Small intestine (tissue), 7 donors: ENCODE data around the gene RIPK4. TPM values are rescaled to one million over a fixed set of nuclear protein-coding genes. Genes with fewer than 3 reads are reported as not detected.
"Not testable (repeated sequence)": the region's sequence is repeated elsewhere in the genome, so short reads cannot be mapped to it uniquely, and the experiment has no call there.

Experiments
- DNase-seq, 2 donors: peaks; one replicate each; pipeline versions ENCODE4 v3.0.0 to v3.0.0-alpha.2; 2013
- FAIRE-seq: peaks from 2 replicates; lab custom pipeline; 2012; peaks lifted over from hg19 to GRCh38; lab: Jason Lieb, UNC
- H3K27ac ChIP-seq, 3 donors: one replicate each; pipeline ENCODE4 v1.5.1; 2013; ENCODE audit warnings: low read length in 2 of 3, mild to moderate bottlenecking in 2 of 3, control low read depth in 1 of 3, inconsistent platforms in 1 of 3, low read depth in 1 of 3, moderate library complexity in 1 of 3
- H3K27me3 ChIP-seq, 3 donors: one replicate each; pipeline ENCODE4 v1.6.1; 2013; ENCODE audit warnings: low read length in 3 of 3, inconsistent platforms in 1 of 3; ENCODE audit not compliant: control insufficient read depth in 3 of 3, insufficient read depth in 3 of 3
- H3K36me3 ChIP-seq, 3 donors: one replicate each; pipeline ENCODE4 v1.6.1; 2013; ENCODE audit warnings: low read length in 3 of 3, inconsistent platforms in 1 of 3, low read depth in 1 of 3, mild to moderate bottlenecking in 1 of 3, moderate library complexity in 1 of 3; ENCODE audit not compliant: control insufficient read depth in 3 of 3, insufficient read depth in 2 of 3
- H3K4me1 ChIP-seq, 3 donors: one replicate each; pipeline ENCODE4 v1.6.1; 2013; ENCODE audit warnings: low read length in 2 of 3, inconsistent platforms in 1 of 3, low read depth in 1 of 3, mild to moderate bottlenecking in 1 of 3, moderate library complexity in 1 of 3; ENCODE audit not compliant: control insufficient read depth in 3 of 3, insufficient read depth in 2 of 3
- H3K4me3 ChIP-seq, 3 donors: one replicate each; pipeline ENCODE4 v1.5.1; 2013; ENCODE audit warnings: low read length in 3 of 3, control low read depth in 1 of 3, inconsistent platforms in 1 of 3, low read depth in 1 of 3, mild to moderate bottlenecking in 1 of 3, moderate library complexity in 1 of 3
- H3K9me3 ChIP-seq, 2 donors: one replicate each; pipeline ENCODE4 v1.6.1; 2013; ENCODE audit warnings: low read depth in 1 of 2, low read length in 1 of 2; ENCODE audit not compliant: control insufficient read depth in 2 of 2, insufficient read depth in 1 of 2
- WGBS, 3 donors: extraction: QIAGEN DNeasy Blood & Tissue Kit; methylation state at CpG; one replicate each; pipeline ENCODE4 v1.1.7; 2013; 5-methylcytosine and 5-hydroxymethylcytosine counted together
- polyA plus RNA-seq, 4 donors: library from polyadenylated mRNA; stranded (reverse) in 3 of 4; unstranded in 1 of 4; fragments of 200-250 nt in 3 of 4; fragments of 120-200 nt in 1 of 4; gene quantifications; one replicate each; pipeline versions ENCODE4 v1.2.1 to v1.2.3, GENCODE V29; 2013
- donor health status: healthy with polysubstance abuse.
- donor health status: control.
- donor health status: control.
- donor health status: Bipolar disorder and iron deficiency.
- donor health status: healthy.

The RIPK4 gene
- polyA plus RNA-seq, 4 donors: 9.7 to 28.4 (median 20.5) TPM

DNA sequence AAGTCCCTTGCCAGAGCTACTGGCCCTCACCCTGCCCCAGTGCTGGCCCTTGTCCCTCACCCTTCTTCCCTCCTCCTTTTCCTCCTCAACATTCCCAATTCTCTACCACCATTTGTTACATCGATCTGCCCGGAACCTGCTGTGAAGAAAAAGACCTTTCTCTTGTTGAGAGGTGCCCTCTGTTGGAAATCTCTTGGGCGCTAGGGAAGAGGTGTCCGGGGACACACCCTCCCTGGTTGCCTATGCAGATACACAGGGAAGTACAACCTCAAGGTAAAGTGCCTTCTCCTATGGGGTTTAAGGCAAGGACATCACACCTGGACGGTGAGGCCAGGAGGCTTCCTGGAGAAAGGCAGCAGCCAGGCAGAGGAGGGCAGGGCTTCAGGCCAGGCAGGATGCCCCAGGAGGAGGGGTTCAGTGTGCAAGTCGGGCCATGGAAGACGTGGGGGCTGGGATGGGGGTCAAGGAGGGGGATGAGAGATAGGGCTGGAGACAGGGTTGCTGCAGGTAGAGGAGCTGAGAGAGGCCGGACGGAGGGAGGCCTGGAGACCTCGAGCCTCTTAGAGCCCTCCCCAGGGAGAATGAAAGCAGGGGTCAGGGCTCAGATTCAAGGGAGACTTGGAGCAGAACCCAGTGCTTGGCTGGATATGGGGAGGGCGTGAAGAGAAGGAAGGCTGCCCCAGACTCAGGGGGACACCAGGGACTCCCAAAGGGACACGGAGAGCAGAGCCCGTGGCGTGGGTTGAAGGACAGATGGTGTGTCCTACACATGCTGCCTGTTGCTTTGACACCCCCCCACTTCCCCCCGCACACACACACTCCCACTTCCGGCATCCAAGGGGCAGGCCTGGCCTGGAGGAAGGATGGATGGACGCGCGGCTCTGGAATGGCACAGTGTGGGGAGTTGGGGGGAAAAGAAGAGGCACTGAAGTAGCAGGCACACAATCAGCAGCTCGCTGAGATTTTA lies 44.5 kb downstream of the RIPK4 start:
- FAIRE-seq (no peak), DNase-seq (peak in 1 of 2 donors; percentile 64)
- peaks cover 0 to 2% (median 0%) of the 10 kb centered on the region in 3 donors for H3K36me3 ChIP-seq
- no peaks in the 10 kb centered on the region for H3K9me3 ChIP-seq
- peaks cover 0 to 26% (median 0%) of the 10 kb centered on the region in 3 donors for H3K4me1 ChIP-seq
- WGBS, 3 donors: 76 to 80% (median 78%) methylated on average over 20 of the region's 20 CpGs
- H3K4me3 ChIP-seq: no peak overlapping the region
- H3K27me3 ChIP-seq: peaks cover 0 to 10% (median 4%) of the 10 kb centered on the region in 3 donors
- no peak overlapping the region for H3K27ac ChIP-seq

DNA sequence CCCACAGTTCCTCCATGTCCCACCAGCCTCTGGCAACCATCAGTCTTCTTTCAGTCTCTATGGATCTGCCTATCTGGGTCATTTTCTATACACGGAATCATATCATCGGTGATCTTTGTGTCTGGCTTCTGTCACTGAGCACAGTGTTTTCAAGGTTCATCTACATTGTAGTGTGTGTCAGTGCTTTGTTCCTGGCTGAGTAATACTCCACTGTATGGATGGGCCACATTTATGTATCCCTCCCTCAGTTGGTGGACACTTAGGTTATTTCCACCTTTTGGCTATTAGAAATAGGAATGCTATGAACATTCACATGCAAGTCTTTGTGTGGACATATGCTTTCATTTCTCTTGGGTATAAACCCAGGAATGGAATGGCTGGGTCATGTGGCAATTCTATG lies 46.6 kb downstream of the RIPK4 start:
- peaks cover 0 to 2% (median 0%) of the 10 kb centered on the region in 3 donors for H3K27me3 ChIP-seq
- peaks cover 0 to 30% (median 5%) of the 10 kb centered on the region in 3 donors for H3K4me1 ChIP-seq
- no peaks in the 10 kb centered on the region for H3K9me3 ChIP-seq
- WGBS, 3 donors: 67 to 100% (median 93%) methylated on average over 2 of the region's 2 CpGs
- DNase-seq: no peak
- H3K4me3 ChIP-seq: no peak overlapping the region
- peaks cover 0 to 2% (median 0%) of the 10 kb centered on the region in 3 donors for H3K36me3 ChIP-seq
- no peak overlapping the region for H3K27ac ChIP-seq
- FAIRE-seq: no peak

DNA sequence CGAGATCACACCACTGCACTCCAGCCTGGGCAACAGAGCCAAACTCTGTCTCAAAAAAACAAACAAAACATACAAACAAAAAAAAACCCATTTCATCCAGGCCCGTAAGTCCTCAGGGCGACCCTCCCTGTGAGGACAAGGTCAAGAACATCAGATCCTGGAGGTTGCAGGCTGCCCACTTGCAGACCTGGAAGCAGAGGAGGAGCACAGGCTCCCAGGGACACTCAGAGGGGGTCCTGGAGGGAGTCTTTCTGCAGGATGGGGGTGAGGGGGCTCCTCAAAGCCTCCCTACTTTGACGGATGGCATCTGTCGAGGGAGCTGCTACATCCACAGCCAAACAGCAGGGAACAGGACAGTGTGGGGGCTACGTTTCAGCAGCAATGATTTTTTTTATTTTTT lies 47.2 kb downstream of the RIPK4 start:
- Histone ChIP-seq H3K4me1 (peaks cover 0 to 36% (median 7%) of the 10 kb centered on the region in 3 donors), H3K9me3 (no peaks in the 10 kb centered on the region), H3K36me3 (peaks cover 0 to 2% (median 0%) of the 10 kb centered on the region in 3 donors), H3K27me3 (peaks cover 0 to 2% (median 0%) of the 10 kb centered on the region in 3 donors), H3K4me3 (no peak overlapping the region), H3K27ac (no peak overlapping the region)
- FAIRE-seq (no peak), DNase-seq (no peak)
- WGBS, 3 donors: 80 to 84% (median 82%) methylated on average over 6 of the region's 6 CpGs

DNA sequence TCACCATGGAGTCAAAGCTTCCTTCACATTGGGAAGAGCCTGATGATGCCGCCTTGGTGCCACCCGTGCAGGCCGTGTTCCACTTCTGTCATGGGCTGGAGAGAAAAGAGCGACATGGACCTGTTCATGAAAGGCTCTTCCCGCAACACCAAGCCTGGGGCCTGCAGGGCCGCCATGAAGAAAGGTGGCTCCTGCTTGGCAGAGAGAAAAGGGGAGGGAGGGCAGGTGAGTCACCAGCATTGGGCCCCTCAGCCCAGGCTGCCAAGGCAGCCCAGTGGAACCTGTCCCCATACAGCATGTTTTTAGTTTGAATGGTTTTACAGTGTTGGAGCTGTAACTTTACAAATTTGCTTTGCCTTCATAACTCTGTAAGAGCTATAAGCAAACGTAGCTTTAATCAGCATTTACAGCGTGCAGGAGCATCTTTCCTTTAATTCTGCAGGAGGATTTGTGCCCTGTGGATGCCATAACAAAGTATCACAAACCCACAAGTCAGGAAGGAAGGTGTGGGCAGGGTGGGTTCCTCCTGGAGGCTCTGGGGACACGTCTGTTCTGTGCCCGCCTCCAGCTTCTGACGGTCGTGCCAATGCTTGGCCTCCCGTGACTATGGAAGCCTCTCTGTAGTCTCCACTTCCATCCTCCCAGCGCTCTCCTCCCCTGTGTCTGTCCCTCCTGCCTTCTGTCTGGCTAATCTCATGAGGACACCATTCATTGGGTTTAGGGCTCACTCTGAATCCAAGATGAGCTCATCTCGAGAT lies 49.1 kb downstream of the RIPK4 start:
- H3K27me3 ChIP-seq: peaks cover 0 to 3% (median 0%) of the 10 kb centered on the region in 3 donors
- no peak overlapping the region for H3K4me3 ChIP-seq
- H3K9me3 ChIP-seq: no peaks in the 10 kb centered on the region
- peaks cover 0 to 2% (median 0%) of the 10 kb centered on the region in 3 donors for H3K36me3 ChIP-seq
- DNase-seq: no peak
- FAIRE-seq: no peak
- WGBS, 3 donors: 71 to 91% (median 77%) methylated on average over 15 of the region's 15 CpGs
- H3K27ac ChIP-seq: no peak overlapping the region
- peaks cover 0 to 54% (median 7%) of the 10 kb centered on the region in 3 donors for H3K4me1 ChIP-seq

DNA sequence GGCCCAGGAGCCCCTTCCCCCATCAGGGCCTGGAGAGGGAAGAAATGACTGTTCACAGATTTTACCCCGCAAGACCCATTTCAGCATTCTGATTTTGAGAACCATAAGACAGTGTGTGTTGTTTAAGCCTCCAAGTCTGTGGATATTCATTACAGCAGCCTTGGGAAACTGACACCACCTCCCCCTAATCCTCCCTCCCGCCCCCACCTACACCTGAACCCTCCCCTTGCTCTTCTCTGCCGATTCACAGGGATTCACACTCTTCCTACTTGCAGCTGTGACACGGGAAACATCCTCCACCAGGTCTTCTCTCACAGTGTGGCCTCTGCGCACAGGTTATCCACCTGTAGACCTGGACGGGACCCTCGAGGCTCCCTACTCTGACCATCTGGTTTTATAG lies 50.1 kb downstream of the RIPK4 start:
- Histone ChIP-seq H3K27ac (peak overlapping the region in 2 of 3 donors; percentile 62 to 90), H3K4me3 (no peak overlapping the region), H3K9me3 (no peaks in the 10 kb centered on the region), H3K4me1 (peaks cover 0 to 63% (median 11%) of the 10 kb centered on the region in 3 donors), H3K36me3 (peaks cover 0 to 2% (median 0%) of the 10 kb centered on the region in 3 donors), H3K27me3 (peaks cover 0 to 4% (median 0%) of the 10 kb centered on the region in 3 donors)
- FAIRE-seq (no peak), DNase-seq (no peak)
- 71 to 77% (median 76%) methylated on average over 7 of the region's 7 CpGs for WGBS, 3 donors

DNA sequence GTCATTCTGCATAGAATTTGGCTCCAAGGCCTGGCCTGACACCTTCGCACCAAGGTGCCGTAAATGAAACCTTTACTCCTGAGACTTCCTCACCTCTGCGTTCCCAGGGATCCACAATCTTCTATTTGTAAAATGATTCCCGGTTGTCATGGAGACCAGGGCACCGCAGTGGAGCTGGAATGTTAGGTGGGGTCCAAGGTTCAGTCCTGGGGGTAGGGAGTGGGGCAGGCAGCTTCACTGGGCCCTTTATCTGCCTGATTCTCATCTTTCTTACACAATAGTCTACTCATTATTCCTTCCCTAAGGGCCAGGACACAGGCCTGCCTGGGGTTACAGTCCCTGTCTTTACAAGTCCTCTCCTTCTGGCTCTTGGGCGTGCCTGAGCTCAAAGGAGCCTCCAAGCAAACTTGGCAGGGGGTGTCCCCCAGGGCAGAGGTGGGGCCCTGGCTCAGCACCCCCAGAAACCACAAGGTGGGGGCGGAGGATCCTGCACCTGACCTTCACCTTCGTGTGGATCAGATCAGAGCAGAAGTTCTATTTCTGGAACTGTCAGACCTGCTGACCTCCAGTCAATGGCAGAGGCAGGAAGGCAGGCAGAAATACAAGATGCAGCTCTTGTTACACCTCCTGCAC lies 51.1 kb downstream of the RIPK4 start:
- FAIRE-seq: no peak
- H3K4me3 ChIP-seq: no peak overlapping the region
- peak overlapping the region; percentile 73 to 96 (median 90) for H3K27ac ChIP-seq
- H3K27me3 ChIP-seq: peaks cover 0 to 4% (median 0%) of the 10 kb centered on the region in 3 donors
- peaks cover 0 to 2% (median 0%) of the 10 kb centered on the region in 3 donors for H3K36me3 ChIP-seq
- WGBS, 3 donors: 11 to 50% (median 28%) methylated on average over 8 of the region's 8 CpGs
- H3K4me1 ChIP-seq: peaks cover 0 to 73% (median 15%) of the 10 kb centered on the region in 3 donors
- DNase-seq: peak; percentile 98 to 100
- no peaks in the 10 kb centered on the region for H3K9me3 ChIP-seq

DNA sequence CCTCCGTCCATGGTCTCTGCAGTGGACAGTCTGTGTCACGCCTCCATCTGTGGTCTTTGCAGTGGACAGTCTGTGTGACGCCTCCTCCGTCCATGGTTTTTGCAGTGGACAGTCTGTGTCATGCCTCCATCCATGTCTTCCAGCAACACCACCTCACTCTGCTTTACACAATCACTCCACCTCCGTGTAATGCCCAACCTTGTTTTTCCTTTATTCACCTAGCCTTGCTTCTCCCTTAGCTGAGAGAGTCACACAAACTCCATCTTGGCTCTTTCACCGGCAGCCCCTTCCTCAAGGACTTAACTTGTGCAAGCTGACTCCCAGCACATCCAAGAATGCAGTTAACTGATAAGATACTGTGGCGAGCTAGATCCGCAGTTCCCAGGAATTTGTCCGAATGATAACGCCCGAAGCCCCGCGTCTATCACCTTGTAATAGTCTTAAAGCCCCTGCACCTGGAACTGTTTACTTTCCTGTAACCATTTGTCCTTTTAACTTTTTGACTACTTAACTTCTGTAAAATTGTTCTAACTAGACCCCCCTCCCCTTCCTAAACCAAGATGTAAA lies 52.5 kb downstream of the RIPK4 start:
- H3K9me3 ChIP-seq: not testable (repeated sequence)
- WGBS, 3 donors: 16 to 40% (median 28%) methylated on average over 13 of the region's 13 CpGs
- H3K27ac ChIP-seq: peak overlapping the region in 2 of 3 donors; percentile 90 to 96

More for the DNA sequence above, 52.5 kb downstream of the RIPK4 start:
- peaks cover 0 to 80% (median 16%) of the 10 kb centered on the region in 3 donors for H3K4me1 ChIP-seq
- not testable (repeated sequence) for H3K36me3 ChIP-seq, DNase-seq, FAIRE-seq, H3K27me3 ChIP-seq
- peak overlapping the region in 1 of 3 donors; percentile 18 for H3K4me3 ChIP-seq
